Calu3 (cell line): ENCODE measurements around the gene TEF. TPM values are rescaled to one million over a fixed set of nuclear protein-coding genes. Genes with fewer than 3 reads are reported as not detected.

Experiments
- BruUV-seq: library from RNA; stranded (reverse); fragments of 400-500 nt; replicated peaks from 2 replicates; lab custom pipeline; 2021; lab: Mats Ljungman, UMichigan
- CTCF ChIA-PET: fragments of 300-600 bp; sonication (Branson Sonifier 250); formaldehyde crosslinking; loops from one replicate; lab custom pipeline; 2022; ENCODE audit warnings: antibody characterized with exemption; lab: Charles Lee
- DNase-seq: peaks from one replicate; pipeline ENCODE4 v3.0.0; 2022
- H3K27ac Mint-ChIP-seq: one replicate; pipeline ENCODE4 v1.8.0; 2022; ENCODE audit warnings: mixed read lengths; ENCODE audit not compliant: unreplicated experiment
- H3K27me3 Mint-ChIP-seq: one replicate; pipeline ENCODE4 v1.8.0; 2022; ENCODE audit warnings: mixed read lengths; ENCODE audit not compliant: unreplicated experiment
- H3K36me3 Mint-ChIP-seq: one replicate; pipeline ENCODE4 v1.8.0; 2022; ENCODE audit warnings: mild to moderate bottlenecking, moderate library complexity, mixed read lengths; ENCODE audit not compliant: insufficient read depth, unreplicated experiment
- H3K4me1 Mint-ChIP-seq: one replicate; pipeline ENCODE4 v1.8.0; 2022; ENCODE audit warnings: mild to moderate bottlenecking, low read depth, mixed read lengths; ENCODE audit not compliant: unreplicated experiment
- H3K4me3 Mint-ChIP-seq: one replicate; pipeline ENCODE4 v1.8.0; 2022; ENCODE audit warnings: mild to moderate bottlenecking, low read depth, moderate library complexity, mixed read lengths; ENCODE audit not compliant: unreplicated experiment
- H3K9me3 Mint-ChIP-seq: one replicate; pipeline ENCODE4 v1.8.0; 2022; ENCODE audit warnings: low read depth, mixed read lengths; ENCODE audit not compliant: unreplicated experiment
- intact Hi-C: fragments of 100-400 bp; cut with micrococcal nuclease; formaldehyde crosslinking; loops from one replicate; pipeline ENCODE4 v1.10.0; 2022; ENCODE audit not compliant: unreplicated experiment
- total RNA-seq: library from RNA; stranded (reverse); gene quantifications from 2 replicates; pipeline ENCODE4 v1.2.3, GENCODE V29; 2022
- TF ChIP-seq, protein P1 (sequence below): fragments of 200-600 bp; IDR thresholded peaks from one replicate; pipeline ENCODE4 v1.8.0; 2022; ENCODE audit warnings: antibody characterized with exemption; ENCODE audit not compliant: unreplicated experiment

The TEF gene
- total RNA-seq, 1 experiment from 2014 or later, result 6.3 TPM

DNA sequence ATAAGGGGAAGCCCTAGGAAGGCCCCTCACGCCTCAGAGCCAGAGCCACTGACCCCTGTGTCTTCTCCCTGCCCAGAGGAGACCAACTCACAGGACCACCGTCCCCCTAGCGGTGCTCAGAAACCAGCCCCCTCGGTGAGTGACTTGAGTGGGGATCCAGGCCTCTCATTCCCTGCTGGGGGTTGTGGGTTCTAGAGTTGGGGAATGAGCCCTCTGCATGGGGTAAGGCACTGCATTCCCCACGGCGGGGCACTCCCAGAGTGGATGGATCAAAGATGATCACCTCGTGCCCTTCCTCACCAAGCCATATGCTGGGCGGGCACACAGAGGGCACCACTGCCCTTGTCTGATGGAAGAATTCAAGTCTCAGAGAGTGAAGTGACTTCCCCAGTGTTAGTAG lies 40.7 kb upstream of the TEF start:
- Mint-ChIP-seq H3K27me3 (no peaks in the 10 kb centered on the region), H3K27ac (no peak overlapping the region), H3K4me1 (peaks cover 9% of the 10 kb centered on the region), H3K9me3 (no peaks in the 10 kb centered on the region), H3K4me3 (peak overlapping the region; percentile 18), H3K36me3 (peaks cover 25% of the 10 kb centered on the region)
- intact Hi-C loops, result no loop called here
- BruUV-seq, result no TSS peak
- DNase-seq, result no peak
- CTCF ChIA-PET, result no interaction called here
- TF ChIP-seq, protein P1, sequence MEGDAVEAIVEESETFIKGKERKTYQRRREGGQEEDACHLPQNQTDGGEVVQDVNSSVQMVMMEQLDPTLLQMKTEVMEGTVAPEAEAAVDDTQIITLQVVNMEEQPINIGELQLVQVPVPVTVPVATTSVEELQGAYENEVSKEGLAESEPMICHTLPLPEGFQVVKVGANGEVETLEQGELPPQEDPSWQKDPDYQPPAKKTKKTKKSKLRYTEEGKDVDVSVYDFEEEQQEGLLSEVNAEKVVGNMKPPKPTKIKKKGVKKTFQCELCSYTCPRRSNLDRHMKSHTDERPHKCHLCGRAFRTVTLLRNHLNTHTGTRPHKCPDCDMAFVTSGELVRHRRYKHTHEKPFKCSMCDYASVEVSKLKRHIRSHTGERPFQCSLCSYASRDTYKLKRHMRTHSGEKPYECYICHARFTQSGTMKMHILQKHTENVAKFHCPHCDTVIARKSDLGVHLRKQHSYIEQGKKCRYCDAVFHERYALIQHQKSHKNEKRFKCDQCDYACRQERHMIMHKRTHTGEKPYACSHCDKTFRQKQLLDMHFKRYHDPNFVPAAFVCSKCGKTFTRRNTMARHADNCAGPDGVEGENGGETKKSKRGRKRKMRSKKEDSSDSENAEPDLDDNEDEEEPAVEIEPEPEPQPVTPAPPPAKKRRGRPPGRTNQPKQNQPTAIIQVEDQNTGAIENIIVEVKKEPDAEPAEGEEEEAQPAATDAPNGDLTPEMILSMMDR, result no peak

DNA sequence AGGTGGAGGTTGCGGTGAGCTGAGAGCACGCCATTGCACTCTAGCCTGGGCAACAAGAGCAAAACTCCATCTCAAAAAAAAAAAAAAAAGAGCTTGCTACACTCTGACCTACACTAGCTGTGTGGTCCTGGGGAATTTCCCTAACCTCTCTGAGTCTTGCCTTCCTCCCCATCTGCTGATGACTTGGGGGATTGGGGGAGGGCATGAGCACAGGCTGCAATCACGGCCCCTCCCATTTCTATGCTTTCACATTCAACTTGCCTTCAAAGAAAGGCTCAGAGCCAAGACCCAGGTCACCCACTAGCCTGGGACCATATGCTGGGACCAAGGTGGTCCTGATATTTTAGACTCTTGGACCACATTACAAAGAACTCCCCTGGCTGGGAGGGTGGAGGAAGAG lies 39.8 kb upstream of the TEF start:
- H3K4me1 Mint-ChIP-seq, result peaks cover 9% of the 10 kb centered on the region
- TF ChIP-seq, protein P1, result no peak
- peaks cover 25% of the 10 kb centered on the region for H3K36me3 Mint-ChIP-seq
- CTCF ChIA-PET, result no interaction called here
- no peak overlapping the region for H3K4me3 Mint-ChIP-seq
- H3K9me3 Mint-ChIP-seq, result no peaks in the 10 kb centered on the region
- no peak for DNase-seq
- no peaks in the 10 kb centered on the region for H3K27me3 Mint-ChIP-seq
- no peak overlapping the region for H3K27ac Mint-ChIP-seq
- no TSS peak for BruUV-seq
- intact Hi-C loops, result no loop called here

DNA sequence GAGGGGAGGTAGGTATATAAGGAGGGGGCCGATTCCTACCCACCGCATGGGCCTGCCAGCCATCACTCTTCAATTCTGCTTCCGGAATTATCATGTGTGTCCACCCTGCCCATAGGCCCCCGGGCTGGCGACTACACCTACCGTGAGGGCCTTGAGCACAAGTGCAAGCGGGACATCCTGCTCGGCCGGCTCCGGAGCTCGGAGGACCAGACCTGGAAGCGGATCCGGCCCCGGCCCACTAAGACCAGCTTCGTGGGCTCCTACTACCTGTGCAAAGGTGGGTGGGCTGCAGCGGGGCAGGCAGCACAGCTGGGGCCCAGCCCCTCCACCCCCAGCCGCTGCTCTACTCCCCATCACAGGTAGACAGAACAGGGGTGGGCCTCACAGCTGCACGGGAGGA lies 38.4 kb upstream of the TEF start:
- TF ChIP-seq, protein P1, result no peak
- intact Hi-C loops, result no loop called here
- CTCF ChIA-PET, result interaction anchor here (0.6 kb wide), 1 partner anchor 37 kb away, joined by 6 read pairs; no protein-coding TSS in a partner anchor
- BruUV-seq, result no TSS peak
- no peak overlapping the region for H3K4me3 Mint-ChIP-seq
- peaks cover 31% of the 10 kb centered on the region for H3K36me3 Mint-ChIP-seq
- H3K9me3 Mint-ChIP-seq, result no peaks in the 10 kb centered on the region
- H3K27me3 Mint-ChIP-seq, result no peaks in the 10 kb centered on the region
- H3K4me1 Mint-ChIP-seq, result peaks cover 9% of the 10 kb centered on the region
- no peak for DNase-seq
- H3K27ac Mint-ChIP-seq, result no peak overlapping the region

DNA sequence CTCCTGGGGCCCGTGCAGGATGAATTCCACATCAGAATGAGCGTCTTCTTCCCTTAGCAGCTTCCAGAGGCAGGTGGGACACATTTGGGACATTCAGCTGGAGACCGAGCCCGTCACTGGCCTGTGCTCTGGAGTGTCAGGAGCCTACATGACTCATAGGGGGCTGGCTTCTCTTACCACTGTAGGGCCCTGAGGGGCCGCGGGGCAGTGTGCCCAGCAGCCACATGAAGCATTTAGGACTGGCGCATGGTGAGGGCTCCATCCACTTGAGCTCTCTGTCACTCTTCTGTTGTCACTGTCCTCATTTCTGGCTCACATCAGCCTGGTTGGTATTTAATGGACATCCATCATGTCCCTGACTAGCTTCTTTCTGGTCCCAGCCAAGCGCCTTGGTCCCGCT lies 38.0 kb upstream of the TEF start:
- H3K36me3 Mint-ChIP-seq, result peaks cover 30% of the 10 kb centered on the region
- TF ChIP-seq, protein P1, result no peak
- H3K9me3 Mint-ChIP-seq, result no peaks in the 10 kb centered on the region
- peaks cover 9% of the 10 kb centered on the region for H3K4me1 Mint-ChIP-seq
- intact Hi-C loops, result no loop called here
- CTCF ChIA-PET, result interaction anchor here (0.6 kb wide), 1 partner anchor 37 kb away, joined by 6 read pairs; no protein-coding TSS in a partner anchor
- no TSS peak for BruUV-seq
- no peak overlapping the region for H3K27ac Mint-ChIP-seq
- DNase-seq, result no peak
- H3K27me3 Mint-ChIP-seq, result no peaks in the 10 kb centered on the region
- no peak overlapping the region for H3K4me3 Mint-ChIP-seq
